ENCODE measurements around the gene DDAH2. TPM values are rescaled to one million over a fixed set of nuclear protein-coding genes. Genes with fewer than 3 reads are reported as not detected.

The DDAH2 gene
- total RNA-seq (1 to 10 TPM; 3.0 to 3.3 TPM), total RNA-seq (1.5 to 17.2 (median 6.8) reads per million in 172 experiments)
- polyA plus RNA-seq (2013, experiment 1 of 2) = 14.1 TPM
- polyA plus RNA-seq (2013, experiment 2 of 2) = 13.4 TPM

- CTCF ChIA-PET = interaction anchor here (0.6 to 5.8 kb wide), 16 partner anchors 10 to 137 kb away, joined by 3 to 41 read pairs (median 5); partner anchors contain the start of genes ABHD16A, HSPA1A, HSPA1B and HSPA1L
- peak in 2 of 14 experiments; percentile 10 to 42 for DNase-seq
- Mint-ChIP-seq H3K4me1 (ENCODE audit: low read depth) (peaks cover 61% of the 10 kb centered on the region), H3K9me3 (no peaks in the 10 kb centered on the region), H3K4me3 (peak within 1 kb of the TSS; percentile 98), H3K27me3 (no peaks in the 10 kb centered on the region), H3K36me3 (ENCODE audit: low read depth) (peaks cover 47% of the 10 kb centered on the region), H3K27ac (peak within 1 kb of the TSS; percentile 61)
- Histone ChIP-seq H3K27ac (ENCODE audit: low read depth in 1 of 2, low read length in 2 of 2) (peak within 1 kb of the TSS; percentile 45 to 68), H3K9me3 (ENCODE audit: control insufficient read depth in 1 of 2, insufficient read depth in 1 of 2, low read length in 2 of 2) (no peaks in the 10 kb centered on the region), H3K36me3 (ENCODE audit: insufficient read depth, low read length) (peaks cover 35% of the 10 kb centered on the region), H3K27me3 (ENCODE audit: control insufficient read depth in 1 of 2, insufficient read depth in 2 of 2, low read length in 2 of 2) (no peaks in the 10 kb centered on the region), H3K4me1 (ENCODE audit: insufficient read depth, low read length) (peaks cover 60% of the 10 kb centered on the region), H3K4me3 (ENCODE audit: low read length) (peak within 1 kb of the TSS; percentile 77)
- intact Hi-C loops (cut with DNase I, micrococcal nuclease) = loop anchor here (1.0 to 2.0 kb wide), 8 partner anchors 9 to 135 kb away; partner anchors contain the start of gene LY6G5C (in 1 of the 2)
- peak; percentile 24 for ATAC-seq (ENCODE audit: poor library complexity)
- no peak for TF ChIP-seq CTCF (IDR thresholded peaks at IDR 0.05)
- POLR2A ChIA-PET = interaction anchor here (0.6 to 2.4 kb wide), 17 partner anchors 10 to 108 kb away, joined by 3 to 21 read pairs (median 7); partner anchors contain the start of genes ABHD16A, BAG6, C6orf47 and HSPA1A
Measured at GRCh38 chr6:31728767-31729514, at the start of gene DDAH2. Gene DDAH2 (minus strand): TSS chr6:31729299. CDS start chr6:31729161, 138 bp downstream.

- Histone ChIP-seq H3K4me3 (ENCODE audit: low read length) (no peak overlapping the region), H3K4me1 (ENCODE audit: insufficient read depth, low read length) (peaks cover 44% of the 10 kb centered on the region), H3K9me3 (ENCODE audit: control insufficient read depth in 1 of 2, insufficient read depth in 1 of 2, low read length in 2 of 2) (no peaks in the 10 kb centered on the region), H3K36me3 (ENCODE audit: insufficient read depth, low read length) (peaks cover 45% of the 10 kb centered on the region), H3K27ac (ENCODE audit: low read depth in 1 of 2, low read length in 2 of 2) (no peak overlapping the region), H3K27me3 (ENCODE audit: control insufficient read depth in 1 of 2, insufficient read depth in 2 of 2, low read length in 2 of 2) (no peaks in the 10 kb centered on the region)
- Mint-ChIP-seq H3K4me3 (no peak overlapping the region), H3K27me3 (no peaks in the 10 kb centered on the region), H3K4me1 (ENCODE audit: low read depth) (peaks cover 20% of the 10 kb centered on the region), H3K27ac (no peak overlapping the region), H3K9me3 (no peaks in the 10 kb centered on the region), H3K36me3 (ENCODE audit: low read depth) (peaks cover 35% of the 10 kb centered on the region)
- CTCF ChIA-PET = interaction anchor here (1.6 to 2.1 kb wide), 2 partner anchors 8 to 13 kb away, joined by 3 to 5 read pairs; no protein-coding TSS in a partner anchor
- DNase-seq = no peak
- intact Hi-C loops (cut with DNase I, micrococcal nuclease) = no loop called here
- no peak for ATAC-seq (ENCODE audit: poor library complexity)
- POLR2A ChIA-PET = interaction anchor here (1.4 kb wide), 2 partner anchors 12 to 38 kb away, joined by 3 to 4 read pairs; partner anchors contain the start of gene MSH5
- TF ChIP-seq CTCF (IDR thresholded peaks at IDR 0.05) = no peak
Measured at GRCh38 chr6:31778193-31778592, 49.1 kb upstream of the DDAH2 start.

- CTCF ChIA-PET = interaction anchor here (1.6 to 2.5 kb wide), 3 partner anchors 8 to 19 kb away, joined by 3 to 6 read pairs (median 5); no protein-coding TSS in a partner anchor
- no peak for DNase-seq
- Histone ChIP-seq H3K36me3 (ENCODE audit: insufficient read depth, low read length) (peaks cover 40% of the 10 kb centered on the region), H3K27me3 (ENCODE audit: control insufficient read depth in 1 of 2, insufficient read depth in 2 of 2, low read length in 2 of 2) (no peaks in the 10 kb centered on the region), H3K9me3 (ENCODE audit: control insufficient read depth in 1 of 2, insufficient read depth in 1 of 2, low read length in 2 of 2) (no peaks in the 10 kb centered on the region), H3K4me1 (ENCODE audit: insufficient read depth, low read length) (peaks cover 49% of the 10 kb centered on the region), H3K27ac (ENCODE audit: low read depth in 1 of 2, low read length in 2 of 2) (no peak overlapping the region), H3K4me3 (ENCODE audit: low read length) (no peak overlapping the region)
- peaks cover 24% of the 10 kb centered on the region for H3K4me1 Mint-ChIP-seq (ENCODE audit: low read depth)
- TF ChIP-seq CTCF (IDR thresholded peaks at IDR 0.05) = no peak
- H3K4me3 Mint-ChIP-seq = no peak overlapping the region
- intact Hi-C loops (cut with DNase I, micrococcal nuclease) = no loop called here
- H3K36me3 Mint-ChIP-seq (ENCODE audit: low read depth) = peaks cover 30% of the 10 kb centered on the region
- H3K27me3 Mint-ChIP-seq = no peaks in the 10 kb centered on the region
- no peak overlapping the region for H3K27ac Mint-ChIP-seq
- no peaks in the 10 kb centered on the region for H3K9me3 Mint-ChIP-seq
- POLR2A ChIA-PET = interaction anchor here (0.6 to 1.4 kb wide), 3 partner anchors 12 to 40 kb away, joined by 3 to 4 read pairs (median 4); partner anchors contain the start of gene MSH5
- no peak for ATAC-seq (ENCODE audit: poor library complexity)
Measured at GRCh38 chr6:31777667-31778050, 48.6 kb upstream of the DDAH2 start.

Data from CD4-positive, alpha-beta T cell (primary cell).